Neural progenitor cell (in vitro differentiated cells): Measurements from ENCODE around the gene RBFOX2.

Experiments
- EZH2 ChIP-seq: fragments of 200-600 bp; sonication (generic); IDR thresholded peaks from 2 replicates; pipeline ENCODE4 v1.6.1; 2017; ENCODE audit warnings: antibody characterized with exemption, mild to moderate bottlenecking, moderate library complexity
- EZH2phosphoT487 ChIP-seq: fragments of 200-600 bp; sonication (generic); IDR thresholded peaks from 2 replicates; pipeline ENCODE4 v1.6.1; 2017; ENCODE audit warnings: antibody characterized with exemption
- TF ChIP-seq, protein P1 (sequence below): fragments of 200-600 bp; sonication (generic); IDR thresholded peaks from 2 replicates; pipeline ENCODE4 v1.5.1; 2017; ENCODE audit warnings: antibody characterized with exemption, mild to moderate bottlenecking

DNA sequence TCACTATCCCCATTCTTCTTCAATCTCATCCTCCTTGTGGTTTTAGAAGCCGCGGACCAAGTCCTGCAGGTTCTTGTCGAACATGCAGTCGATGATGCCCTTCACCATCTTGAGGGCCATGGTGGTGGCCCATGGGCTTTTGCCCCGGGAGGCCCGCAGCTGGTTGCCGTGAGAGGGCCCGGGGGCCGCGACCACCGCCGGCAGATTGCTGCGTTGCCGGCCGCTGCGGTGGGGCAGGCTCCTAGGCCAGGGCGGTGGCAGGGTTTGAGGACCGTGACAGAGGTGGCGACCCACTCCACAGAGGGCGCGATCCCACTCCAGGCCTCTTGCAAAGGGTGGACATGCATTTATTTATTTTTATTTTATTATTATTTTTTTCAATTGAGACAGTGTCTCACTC is 244.0 kb downstream of the RBFOX2 start:
- no peak for TF ChIP-seq EZH2
- TF ChIP-seq, protein P1, sequence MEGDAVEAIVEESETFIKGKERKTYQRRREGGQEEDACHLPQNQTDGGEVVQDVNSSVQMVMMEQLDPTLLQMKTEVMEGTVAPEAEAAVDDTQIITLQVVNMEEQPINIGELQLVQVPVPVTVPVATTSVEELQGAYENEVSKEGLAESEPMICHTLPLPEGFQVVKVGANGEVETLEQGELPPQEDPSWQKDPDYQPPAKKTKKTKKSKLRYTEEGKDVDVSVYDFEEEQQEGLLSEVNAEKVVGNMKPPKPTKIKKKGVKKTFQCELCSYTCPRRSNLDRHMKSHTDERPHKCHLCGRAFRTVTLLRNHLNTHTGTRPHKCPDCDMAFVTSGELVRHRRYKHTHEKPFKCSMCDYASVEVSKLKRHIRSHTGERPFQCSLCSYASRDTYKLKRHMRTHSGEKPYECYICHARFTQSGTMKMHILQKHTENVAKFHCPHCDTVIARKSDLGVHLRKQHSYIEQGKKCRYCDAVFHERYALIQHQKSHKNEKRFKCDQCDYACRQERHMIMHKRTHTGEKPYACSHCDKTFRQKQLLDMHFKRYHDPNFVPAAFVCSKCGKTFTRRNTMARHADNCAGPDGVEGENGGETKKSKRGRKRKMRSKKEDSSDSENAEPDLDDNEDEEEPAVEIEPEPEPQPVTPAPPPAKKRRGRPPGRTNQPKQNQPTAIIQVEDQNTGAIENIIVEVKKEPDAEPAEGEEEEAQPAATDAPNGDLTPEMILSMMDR: no peak
- TF ChIP-seq EZH2phosphoT487: no peak
